Esophagus muscularis mucosa (tissue), 4 donors: ENCODE measurements around the gene TPM4. TPM values are rescaled to one million over a fixed set of nuclear protein-coding genes. Genes with fewer than 3 reads are reported as not detected.

Experiments
- DNase-seq: peaks from one replicate; pipeline ENCODE4 v3.0.0-alpha.2; 2017; ENCODE audit errors: extremely low spot score
- H3K27ac ChIP-seq, 4 donors: fragments of 200-600 bp; sonication (generic); replicated peaks in 1 of 4; 1 replicate in 3 of 4; 2 replicates in 1 of 4; pipeline ENCODE4 v1.5.1; 2016 to 2019; ENCODE audit warnings: mild to moderate bottlenecking in 1 of 4
- H3K27me3 ChIP-seq, 4 donors: fragments of 200-600 bp; sonication (generic); one replicate each; pipeline versions ENCODE4 v1.5.1 to v1.6.0; 2016 to 2019
- H3K36me3 ChIP-seq, 4 donors: fragments of 200-600 bp; sonication (generic); one replicate each; pipeline ENCODE4 v1.5.1; 2016 to 2019
- H3K4me1 ChIP-seq, 4 donors: fragments of 200-600 bp; sonication (generic); one replicate each; pipeline ENCODE4 v1.5.1; 2016 to 2019
- H3K4me3 ChIP-seq, 4 donors: fragments of 200-600 bp; sonication (generic); 1 replicate in 2 of 4; 2 replicates in 2 of 4; pipeline ENCODE4 v1.5.1; 2016 to 2019; ENCODE audit warnings: mild to moderate bottlenecking in 4 of 4, moderate library complexity in 1 of 4
- H3K9me3 ChIP-seq, 4 donors: fragments of 200-600 bp; sonication (generic); 1 replicate in 3 of 4; 2 replicates in 1 of 4; pipeline ENCODE4 v1.5.1; 2016 to 2019
- CTCF ChIP-seq, 3 experiments: fragments of 200-600 bp in 2 of 3; fragments of 450-650 bp in 1 of 3; sonication (generic) in 2 of 3; IDR thresholded peaks; one replicate each; pipeline ENCODE4 v1.5.1; 2017 to 2019; ENCODE audit warnings: antibody characterized with exemption in 3 of 3, mild to moderate bottlenecking in 2 of 3, moderate library complexity in 1 of 3
- EP300 ChIP-seq: sonication (generic); formaldehyde crosslinking; IDR thresholded peaks from one replicate; pipeline ENCODE4 v1.6.1; 2017; ENCODE audit warnings: antibody characterized with exemption
- POLR2A ChIP-seq: fragments of 450-650 bp; IDR thresholded peaks from one replicate; pipeline ENCODE4 v1.6.1; 2017; ENCODE audit warnings: antibody characterized with exemption, moderate library complexity, mild to moderate bottlenecking, low read depth
- POLR2AphosphoS5 ChIP-seq, 2 donors: sonication (generic); formaldehyde crosslinking; IDR thresholded peaks; one replicate each; pipeline ENCODE4 v1.6.1; 2017; ENCODE audit warnings: antibody characterized with exemption in 2 of 2
- WGBS: methylation state at CpG from one replicate; pipeline ENCODE4 v1.1.5; 2018; 5-methylcytosine and 5-hydroxymethylcytosine counted together
- intact Hi-C: fragments of 100-400 bp; cut with DNase I; formaldehyde crosslinking; loops from one replicate; pipeline ENCODE4 v1.15.1; 2023
- total RNA-seq, 4 donors: library from RNA; depleted of rRNA; stranded (reverse); fragments of >200 nt; gene quantifications; one replicate each; pipeline versions ENCODE4 v1.1.0 to v1.2.1, GENCODE V29; 2016

TPM4 gene
- total RNA-seq, 4 donors from 2014 or later, result 378 to 445 (median 414) TPM

- Histone ChIP-seq H3K27me3 (no peaks in the 10 kb centered on the region), H3K4me3 (no peak overlapping the region), H3K36me3 (peaks cover 59 to 100% (median 97%) of the 10 kb centered on the region in 4 donors), H3K4me1 (no peaks in the 10 kb centered on the region), H3K9me3 (no peaks in the 10 kb centered on the region), H3K27ac (no peak overlapping the region)
- TF ChIP-seq CTCF (IDR thresholded peaks at IDR 0.05) (no peak), EP300 (no peak), POLR2AphosphoS5 (IDR thresholded peaks at IDR 0.05) (no peak), POLR2A (no peak)
- intact Hi-C loops, result no loop called here
- no peak for DNase-seq
- 83% methylated on average over 11 of the region's 11 CpGs for WGBS
Observed at GRCh38 chr19:16127080-16127479, 50.8 kb downstream of the TPM4 start.

- peaks cover 59 to 100% (median 97%) of the 10 kb centered on the region in 4 donors for H3K36me3 ChIP-seq
- TF ChIP-seq POLR2AphosphoS5 (IDR thresholded peaks at IDR 0.05) (no peak), CTCF (IDR thresholded peaks at IDR 0.05) (no peak), POLR2A (no peak), EP300 (no peak)
- no peak overlapping the region for H3K4me3 ChIP-seq
- intact Hi-C loops, result no loop called here
- DNase-seq, result no peak
- WGBS, result 78% methylated on average over 9 of the region's 21 CpGs
- no peak overlapping the region for H3K27ac ChIP-seq
- H3K9me3 ChIP-seq, result no peaks in the 10 kb centered on the region
- H3K27me3 ChIP-seq, result no peaks in the 10 kb centered on the region
- H3K4me1 ChIP-seq, result no peaks in the 10 kb centered on the region
Observed at GRCh38 chr19:16127776-16128371, 51.6 kb downstream of the TPM4 start.

GRCh38 chr19:16131648-16132047 lies 55.4 kb downstream of the TPM4 start:
- no peak for DNase-seq
- no peaks in the 10 kb centered on the region for H3K27me3 ChIP-seq
- TF ChIP-seq POLR2A (no peak), POLR2AphosphoS5 (IDR thresholded peaks at IDR 0.05) (no peak), EP300 (no peak), CTCF (IDR thresholded peaks at IDR 0.05) (no peak)
- H3K4me1 ChIP-seq, result no peaks in the 10 kb centered on the region
- WGBS, result 87% methylated on average over 3 of the region's 3 CpGs
- no peak overlapping the region for H3K4me3 ChIP-seq
- H3K9me3 ChIP-seq, result no peaks in the 10 kb centered on the region
- intact Hi-C loops, result no loop called here
- peaks cover 51 to 79% (median 74%) of the 10 kb centered on the region in 4 donors for H3K36me3 ChIP-seq
- no peak overlapping the region for H3K27ac ChIP-seq

GRCh38 chr19:16133818-16134217 lies 57.5 kb downstream of the TPM4 start:
- intact Hi-C loops, result no loop called here
- no peak for DNase-seq
- Histone ChIP-seq H3K27ac (no peak overlapping the region), H3K4me1 (no peaks in the 10 kb centered on the region), H3K36me3 (peaks cover 36 to 57% (median 53%) of the 10 kb centered on the region in 4 donors), H3K27me3 (no peaks in the 10 kb centered on the region), H3K9me3 (no peaks in the 10 kb centered on the region), H3K4me3 (no peak overlapping the region)
- no peak for TF ChIP-seq POLR2A
- no peak for TF ChIP-seq POLR2AphosphoS5 (IDR thresholded peaks at IDR 0.05)
- WGBS, result 100% methylated on average over 1 of the region's 4 CpGs

- no peaks in the 10 kb centered on the region for H3K27me3 ChIP-seq
- WGBS, result 75% methylated on average over 7 of the region's 7 CpGs
- no peak for TF ChIP-seq POLR2AphosphoS5 (IDR thresholded peaks at IDR 0.05)
- TF ChIP-seq CTCF (IDR thresholded peaks at IDR 0.05), result no peak
- TF ChIP-seq EP300, result no peak
- TF ChIP-seq POLR2A, result no peak
- H3K36me3 ChIP-seq, result peaks cover 29 to 51% (median 46%) of the 10 kb centered on the region in 4 donors
- H3K4me3 ChIP-seq, result no peak overlapping the region
- no peak for DNase-seq
- H3K9me3 ChIP-seq, result no peaks in the 10 kb centered on the region
- intact Hi-C loops, result no loop called here
- H3K27ac ChIP-seq, result no peak overlapping the region
- no peaks in the 10 kb centered on the region for H3K4me1 ChIP-seq
Observed at GRCh38 chr19:16134510-16134909, 58.2 kb downstream of the TPM4 start.
